GM12878 (cell line): ENCODE data around the gene TNFAIP3. TPM values are rescaled to one million over a fixed set of nuclear protein-coding genes. Genes with fewer than 3 reads are reported as not detected.

ENCODE experiments used
- ATAC-seq: fragments of 200-7000 bp; cut with Tn5 transposase; 3 replicates; pipeline ENCODE4 v1.9.1; 2020; ENCODE audit warnings: mild to moderate bottlenecking, moderate library complexity
- BruUV-seq: library from RNA; stranded (reverse); fragments of 400-500 nt; replicated peaks from 2 replicates; lab custom pipeline; 2021; lab: Mats Ljungman, UMichigan
- CTCF ChIA-PET: fragments of 300-600 bp; sonication (Branson Sonifier 250); formaldehyde crosslinking; extraction: SDS; loops from one replicate; lab custom pipeline; 2021; ENCODE audit warnings: inconsistent platforms; lab: Yijun Ruan, JAX
- POLR2A ChIA-PET: fragments of 350-600 bp; formaldehyde crosslinking; extraction: SDS; loops from one replicate; lab custom pipeline; 2021; ENCODE audit warnings: inconsistent platforms; lab: Charles Lee
- RAD21 ChIA-PET: fragments of 300-600 bp; sonication (Branson Sonifier 250); formaldehyde crosslinking; loops from one replicate; lab custom pipeline; 2023; ENCODE audit warnings: antibody characterized with exemption; ENCODE audit not compliant: unreplicated experiment; lab: Charles Lee
- SMC1A ChIA-PET: fragments of 300-600 bp; sonication (Branson Sonifier 250); formaldehyde crosslinking; loops from one replicate; lab custom pipeline; 2023; ENCODE audit not compliant: unreplicated experiment, uncharacterized antibody; lab: Charles Lee
- DNase-seq: peaks from one replicate; pipeline ENCODE4 v3.0.0-alpha.2; 2011; ENCODE audit warnings: low read depth, low spot score
- FAIRE-seq: peaks from 3 replicates; lab custom pipeline; 2011; peaks lifted over from hg19 to GRCh38; lab: Jason Lieb, UNC
- H2AFZ ChIP-seq: 2 replicates; pipeline ENCODE4 v1.6.0; 2011; ENCODE audit warnings: low read depth, low read length, control low read depth; ENCODE audit not compliant: control insufficient read depth
- H3K27ac ChIP-seq: 2 replicates; pipeline ENCODE4 v1.5.1; 2011; ENCODE audit warnings: control low read depth; ENCODE audit not compliant: control insufficient read depth, insufficient read depth
- H3K27me3 ChIP-seq, 2 experiments: replicated peaks in 1 of 2; 2 replicates each; pipeline versions ENCODE4 v1.6.0 to v1.6.1; 2011; ENCODE audit warnings: low read length in 1 of 2; ENCODE audit not compliant: control insufficient read depth in 2 of 2, insufficient read depth in 2 of 2
- H3K36me3 ChIP-seq, 2 experiments: 2 replicates each; pipeline ENCODE4 v1.5.1; 2011; ENCODE audit warnings: low read length in 1 of 2; ENCODE audit not compliant: control insufficient read depth in 2 of 2, insufficient read depth in 2 of 2
- H3K4me1 ChIP-seq: 2 replicates; pipeline ENCODE4 v1.6.1; 2011; ENCODE audit warnings: mild to moderate bottlenecking, low read length, moderate library complexity, mixed read lengths; ENCODE audit not compliant: control insufficient read depth, insufficient read depth
- H3K4me2 ChIP-seq: 2 replicates; pipeline ENCODE4 v1.6.0; 2011; ENCODE audit warnings: control low read depth; ENCODE audit not compliant: control insufficient read depth, insufficient read depth
- H3K4me3 ChIP-seq: fragments of 200-600 bp; sonication (generic); 2 replicates; pipeline ENCODE4 v1.5.1; 2016
- H3K79me2 ChIP-seq: 2 replicates; pipeline ENCODE4 v1.6.0; 2011; ENCODE audit warnings: low read length; ENCODE audit not compliant: control insufficient read depth, insufficient read depth
- H3K9ac ChIP-seq: 2 replicates; pipeline ENCODE4 v1.8.0; 2011; ENCODE audit warnings: low read length, control low read depth, mixed read lengths; ENCODE audit not compliant: control insufficient read depth, insufficient read depth
- H3K9me3 ChIP-seq: replicated peaks from 3 replicates; pipeline ENCODE4 v1.5.1; 2011; ENCODE audit warnings: mild to moderate bottlenecking, low read length; ENCODE audit not compliant: control insufficient read depth, insufficient read depth
- H4K20me1 ChIP-seq: 2 replicates; pipeline ENCODE4 v1.6.0; 2011; ENCODE audit not compliant: control insufficient read depth, insufficient read depth
- CBX5 ChIP-seq: sonication (generic); IDR thresholded peaks from 2 replicates; pipeline ENCODE4 v1.6.1; 2016; ENCODE audit warnings: low read depth, moderate library complexity, mild to moderate bottlenecking, inconsistent platforms
- MAX ChIP-seq: IDR thresholded peaks from 2 replicates; pipeline ENCODE4 v1.6.1; 2012; ENCODE audit warnings: low read depth, low read length, improper control_type of control experiment
- MTA2 ChIP-seq: fragments of 450-650 bp; IDR thresholded peaks from 2 replicates; pipeline ENCODE4 v1.6.1; 2016; ENCODE audit warnings: low read depth, mild to moderate bottlenecking, moderate library complexity
- PKNOX1 ChIP-seq: fragments of 450-650 bp; IDR thresholded peaks from 2 replicates; pipeline ENCODE4 v1.6.1; 2016; ENCODE audit warnings: mild to moderate bottlenecking
- RELB ChIP-seq: fragments of 450-650 bp; IDR thresholded peaks from 2 replicates; pipeline ENCODE4 v1.6.1; 2017; ENCODE audit warnings: low read depth, mild to moderate bottlenecking, moderate library complexity
- YBX1 ChIP-seq: fragments of 450-650 bp; IDR thresholded peaks from 2 replicates; pipeline ENCODE4 v1.6.1; 2016; ENCODE audit warnings: antibody characterized with exemption
- ZBTB11 ChIP-seq: fragments of 450-650 bp; formaldehyde crosslinking; IDR thresholded peaks from 2 replicates; pipeline ENCODE4 v1.5.0; 2022; ENCODE audit warnings: mild to moderate bottlenecking, missing genetic modification characterization
- WGBS: methylation state at CpG from one replicate; pipeline ENCODE4 v1.1.6; 2016; ENCODE audit warnings: low lambda C conversion rate; ENCODE audit not compliant: insufficient replicate concordance, insufficient coverage; ENCODE audit errors: missing lambda C conversion rate; 5-methylcytosine and 5-hydroxymethylcytosine counted together
- in situ Hi-C: fragments of 300-500 bp; cut with MboI; formaldehyde crosslinking; loops from 9 replicates; pipeline ENCODE4 v1.14.3; 2018; ENCODE audit warnings: mixed read lengths
- intact Hi-C: fragments of 100-400 bp; cut with micrococcal nuclease; formaldehyde crosslinking; loops from one replicate; pipeline ENCODE4 v1.14.2; 2022; ENCODE audit not compliant: unreplicated experiment
- polyA plus RNA-seq, 11 experiments: library from polyadenylated mRNA; depleted of rRNA in 4 of 11; unstranded in 6 of 11; stranded (reverse) in 5 of 11; fragments of >200 nt; fragmentation: Nextera tagmentation in 4 of 11; fragmentation: Illumina TruSeq in 1 of 11; extraction: Ambion mirVana in 4 of 11; extraction: Trizol in 1 of 11; gene quantifications; 1 replicate in 1 of 11; 2 replicates in 10 of 11; pipeline versions ENCODE4 v1.2.1 to v1.2.3, GENCODE V29; 2011 to 2016; ENCODE audit warnings: inconsistent platforms in 2 of 11, missing spikeins in 2 of 11, low read depth in 1 of 11
- total RNA-seq, 4 experiments: library from RNA; depleted of rRNA in 3 of 4; stranded (reverse); fragments of >200 nt in 3 of 4; fragmentation: Illumina TruSeq in 1 of 4; extraction: Trizol in 1 of 4; gene quantifications; 2 replicates each; pipeline versions ENCODE4 v1.2.1 to v1.2.3, GENCODE V29; 2013 to 2021
- TF ChIP-seq, protein P1 (sequence below): IDR thresholded peaks from 2 replicates; pipeline ENCODE4 v1.6.1; 2011; ENCODE audit warnings: low read depth, mild to moderate bottlenecking, low read length, moderate library complexity, borderline replicate concordance; ENCODE audit errors: extremely low read depth
- TF ChIP-seq, protein P2 (sequence below): IDR thresholded peaks from 2 replicates; pipeline ENCODE4 v1.6.1; 2011; ENCODE audit warnings: borderline replicate concordance, low read depth, mild to moderate bottlenecking, moderate library complexity, mixed read lengths, low read length; ENCODE audit not compliant: insufficient read depth; ENCODE audit errors: extremely low read length
- TF ChIP-seq, protein P3 (sequence below): fragments of 450-650 bp; IDR thresholded peaks from 2 replicates; pipeline ENCODE4 v1.6.1; 2018; ENCODE audit warnings: mild to moderate bottlenecking, low read depth, moderate library complexity; ENCODE audit not compliant: partially characterized antibody

The TNFAIP3 gene
- total and polyA plus RNA-seq, 10 of the 15 experiments (the other 5 are each of a cell fraction or from before 2014, with no cell fraction given): 18.0 to 350 (median 127) TPM

DNA sequence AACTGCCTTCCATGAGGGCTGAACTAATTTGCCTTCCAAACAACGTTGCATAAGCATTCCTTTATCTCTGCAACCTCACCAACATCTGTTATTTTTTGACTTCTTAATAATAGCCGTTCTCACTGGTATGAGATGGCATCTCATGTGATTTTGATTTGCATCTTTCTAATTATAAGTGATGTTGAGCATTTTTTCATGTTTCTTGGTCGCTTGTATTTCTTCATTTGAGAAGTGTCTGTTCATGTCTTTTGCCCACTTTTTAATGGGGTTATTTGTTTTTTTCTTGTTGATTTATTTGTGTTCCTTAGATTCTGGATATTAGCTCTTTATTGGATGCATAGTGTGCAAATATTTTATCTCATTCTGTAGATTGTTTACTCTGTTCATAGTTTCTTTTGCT is 46.4 kb downstream of the TNFAIP3 start:
- Histone ChIP-seq H3K27ac (no peak overlapping the region), H3K4me1 (peaks cover 48% of the 10 kb centered on the region), H2AFZ (no peak overlapping the region), H3K4me3 (no peak overlapping the region), H3K9ac (no peak overlapping the region), H3K27me3 (no peaks in the 10 kb centered on the region), H3K9me3 (peaks cover 3% of the 10 kb centered on the region), H3K36me3 (no peaks in the 10 kb centered on the region), H4K20me1 (no peaks in the 10 kb centered on the region), H3K79me2 (peaks cover 18% of the 10 kb centered on the region), H3K4me2 (no peak overlapping the region)
- POLR2A ChIA-PET: interaction anchor here (1.0 to 6.7 kb wide), 3 partner anchors 10 to 27 kb away, joined by 3 to 153 read pairs (median 28); no protein-coding TSS in a partner anchor
- no peak for FAIRE-seq
- intact Hi-C loops: no loop called here
- no peak for ATAC-seq
- SMC1A ChIA-PET: interaction anchor here (1.0 to 8.9 kb wide), 7 partner anchors 12 to 682 kb away, joined by 3 to 126 read pairs (median 29); partner anchors contain the start of gene TNFAIP3
- RAD21 ChIA-PET: interaction anchor here (0.7 to 4.8 kb wide), 4 partner anchors 12 to 42 kb away, joined by 4 to 65 read pairs (median 34); no protein-coding TSS in a partner anchor
- no peak for DNase-seq
- CTCF ChIA-PET: interaction anchor here (0.8 to 6.9 kb wide), 5 partner anchors 10 to 42 kb away, joined by 3 to 64 read pairs (median 20); no protein-coding TSS in a partner anchor
- WGBS: 42% methylated on average over 3 of the region's 3 CpGs
- in situ Hi-C loops: no loop called here
- BruUV-seq: no TSS peak
- TF ChIP-seq PKNOX1: no peak
- TF ChIP-seq MAX: no peak
- no peak for TF ChIP-seq CBX5
- TF ChIP-seq, protein P1, sequence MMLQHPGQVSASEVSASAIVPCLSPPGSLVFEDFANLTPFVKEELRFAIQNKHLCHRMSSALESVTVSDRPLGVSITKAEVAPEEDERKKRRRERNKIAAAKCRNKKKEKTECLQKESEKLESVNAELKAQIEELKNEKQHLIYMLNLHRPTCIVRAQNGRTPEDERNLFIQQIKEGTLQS: no peak
- TF ChIP-seq, protein P2, sequence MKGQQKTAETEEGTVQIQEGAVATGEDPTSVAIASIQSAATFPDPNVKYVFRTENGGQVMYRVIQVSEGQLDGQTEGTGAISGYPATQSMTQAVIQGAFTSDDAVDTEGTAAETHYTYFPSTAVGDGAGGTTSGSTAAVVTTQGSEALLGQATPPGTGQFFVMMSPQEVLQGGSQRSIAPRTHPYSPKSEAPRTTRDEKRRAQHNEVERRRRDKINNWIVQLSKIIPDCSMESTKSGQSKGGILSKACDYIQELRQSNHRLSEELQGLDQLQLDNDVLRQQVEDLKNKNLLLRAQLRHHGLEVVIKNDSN: no peak
- TF ChIP-seq RELB: no peak
- TF ChIP-seq, protein P3, sequence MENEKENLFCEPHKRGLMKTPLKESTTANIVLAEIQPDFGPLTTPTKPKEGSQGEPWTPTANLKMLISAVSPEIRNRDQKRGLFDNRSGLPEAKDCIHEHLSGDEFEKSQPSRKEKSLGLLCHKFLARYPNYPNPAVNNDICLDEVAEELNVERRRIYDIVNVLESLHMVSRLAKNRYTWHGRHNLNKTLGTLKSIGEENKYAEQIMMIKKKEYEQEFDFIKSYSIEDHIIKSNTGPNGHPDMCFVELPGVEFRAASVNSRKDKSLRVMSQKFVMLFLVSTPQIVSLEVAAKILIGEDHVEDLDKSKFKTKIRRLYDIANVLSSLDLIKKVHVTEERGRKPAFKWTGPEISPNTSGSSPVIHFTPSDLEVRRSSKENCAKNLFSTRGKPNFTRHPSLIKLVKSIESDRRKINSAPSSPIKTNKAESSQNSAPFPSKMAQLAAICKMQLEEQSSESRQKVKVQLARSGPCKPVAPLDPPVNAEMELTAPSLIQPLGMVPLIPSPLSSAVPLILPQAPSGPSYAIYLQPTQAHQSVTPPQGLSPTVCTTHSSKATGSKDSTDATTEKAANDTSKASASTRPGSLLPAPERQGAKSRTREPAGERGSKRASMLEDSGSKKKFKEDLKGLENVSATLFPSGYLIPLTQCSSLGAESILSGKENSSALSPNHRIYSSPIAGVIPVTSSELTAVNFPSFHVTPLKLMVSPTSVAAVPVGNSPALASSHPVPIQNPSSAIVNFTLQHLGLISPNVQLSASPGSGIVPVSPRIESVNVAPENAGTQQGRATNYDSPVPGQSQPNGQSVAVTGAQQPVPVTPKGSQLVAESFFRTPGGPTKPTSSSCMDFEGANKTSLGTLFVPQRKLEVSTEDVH: no peak
- no peak for TF ChIP-seq YBX1
- no peak for TF ChIP-seq MTA2
- no peak for TF ChIP-seq ZBTB11 (CRISPR knock-in tag)
